Astrocyte (in vitro differentiated cells and primary cell): ENCODE results near the gene OR8B12. TPM values are rescaled to one million over a fixed set of nuclear protein-coding genes. Genes with fewer than 3 reads are reported as not detected.

ENCODE experiments used
- DNase-seq: peaks from one replicate; pipeline ENCODE4 v3.0.0-alpha.2; 2010; ENCODE audit warnings: low read depth
- FAIRE-seq: peaks from 2 replicates; lab custom pipeline; 2011; peaks lifted over from hg19 to GRCh38; lab: Jason Lieb, UNC
- H2AFZ ChIP-seq: 2 replicates; pipeline ENCODE4 v1.6.0; 2012; ENCODE audit warnings: low read depth, low read length, inconsistent platforms
- H3K27ac ChIP-seq: 2 replicates; pipeline ENCODE4 v1.5.1; 2011; ENCODE audit warnings: low read depth, low read length, inconsistent platforms
- H3K27me3 ChIP-seq: 2 replicates; pipeline ENCODE4 v1.6.0; 2011; ENCODE audit warnings: low read length, inconsistent platforms; ENCODE audit not compliant: insufficient read depth
- H3K36me3 ChIP-seq: 2 replicates; pipeline ENCODE4 v1.5.1; 2011; ENCODE audit warnings: low read length, inconsistent platforms; ENCODE audit not compliant: insufficient read depth
- H3K4me1 ChIP-seq: 2 replicates; pipeline ENCODE4 v1.5.1; 2011; ENCODE audit warnings: low read length, inconsistent platforms; ENCODE audit not compliant: insufficient read depth
- H3K4me2 ChIP-seq: 2 replicates; pipeline ENCODE4 v1.6.0; 2012; ENCODE audit warnings: low read length, inconsistent platforms
- H3K4me3 ChIP-seq: 2 replicates; pipeline ENCODE4 v1.5.1; 2011; ENCODE audit warnings: low read depth, mild to moderate bottlenecking, low read length, inconsistent platforms; ENCODE audit not compliant: insufficient read depth
- H3K79me2 ChIP-seq: 2 replicates; pipeline ENCODE4 v1.6.0; 2012; ENCODE audit warnings: mild to moderate bottlenecking, low read length, inconsistent platforms; ENCODE audit not compliant: insufficient read depth
- H3K9ac ChIP-seq: 2 replicates; pipeline ENCODE4 v1.6.0; 2012; ENCODE audit warnings: mild to moderate bottlenecking, low read length, inconsistent platforms
- H3K9me3 ChIP-seq: 2 replicates; pipeline ENCODE4 v1.5.1; 2012; ENCODE audit warnings: low read depth, mild to moderate bottlenecking, low read length, inconsistent platforms; ENCODE audit not compliant: insufficient read depth
- H4K20me1 ChIP-seq: 2 replicates; pipeline ENCODE4 v1.6.0; 2012; ENCODE audit warnings: low read length, inconsistent platforms; ENCODE audit not compliant: insufficient read depth
- H3K27ac Mint-ChIP-seq: one replicate; pipeline ENCODE4 v1.8.0; 2021; ENCODE audit warnings: mild to moderate bottlenecking, mixed read lengths; ENCODE audit not compliant: unreplicated experiment
- H3K27me3 Mint-ChIP-seq: one replicate; pipeline ENCODE4 v1.8.0; 2021; ENCODE audit warnings: low read depth, mixed read lengths; ENCODE audit not compliant: unreplicated experiment
- H3K36me3 Mint-ChIP-seq: one replicate; pipeline ENCODE4 v1.8.0; 2021; ENCODE audit warnings: low read depth, mixed read lengths; ENCODE audit not compliant: unreplicated experiment
- H3K4me1 Mint-ChIP-seq: one replicate; pipeline ENCODE4 v1.8.0; 2021; ENCODE audit warnings: low read depth, mixed read lengths; ENCODE audit not compliant: unreplicated experiment
- H3K4me3 Mint-ChIP-seq: one replicate; pipeline ENCODE4 v1.8.0; 2021; ENCODE audit warnings: mild to moderate bottlenecking, moderate library complexity, mixed read lengths; ENCODE audit not compliant: unreplicated experiment
- H3K9me3 Mint-ChIP-seq: one replicate; pipeline ENCODE4 v1.8.0; 2021; ENCODE audit warnings: mild to moderate bottlenecking, mixed read lengths; ENCODE audit not compliant: unreplicated experiment
- EZH2 ChIP-seq: IDR thresholded peaks from 2 replicates; pipeline ENCODE4 v1.6.1; 2012; ENCODE audit warnings: mild to moderate bottlenecking, low read length, inconsistent platforms; ENCODE audit not compliant: insufficient read depth
- total RNA-seq: library from RNA; stranded (reverse); gene quantifications from 2 replicates; pipeline ENCODE4 v1.2.1, GENCODE V29; 2021
- TF ChIP-seq, protein P1 (sequence below): IDR thresholded peaks from 2 replicates; pipeline ENCODE4 v1.5.1; 2011; ENCODE audit warnings: low read depth, mild to moderate bottlenecking, inconsistent platforms, low read length, moderate library complexity; ENCODE audit not compliant: insufficient read depth

The OR8B12 gene
- total RNA-seq, 1 donor from 2014 or later: not detected

DNA sequence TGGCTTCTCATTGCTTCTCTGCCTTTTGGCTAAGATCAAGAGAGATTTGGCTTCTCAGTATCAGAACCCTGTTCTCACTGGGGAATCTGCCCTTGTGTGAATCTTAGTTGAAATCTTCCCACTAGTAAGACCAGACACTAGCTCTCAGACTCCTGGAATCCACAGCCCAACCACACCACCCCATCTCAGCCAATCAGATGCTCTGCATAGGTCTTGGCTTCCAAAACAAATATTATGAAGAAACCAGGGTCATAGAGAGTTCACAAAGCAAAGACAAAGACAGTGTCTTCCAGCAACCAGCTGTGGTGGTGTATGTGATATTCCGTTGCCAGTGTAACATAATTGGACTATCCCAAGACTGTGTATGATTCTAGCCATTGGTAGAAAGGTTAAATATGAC is 5.4 kb downstream of the OR8B12 start:
- Histone ChIP-seq H2AFZ (no peak overlapping the region), H3K36me3 (no peaks in the 10 kb centered on the region), H3K9me3 (no peaks in the 10 kb centered on the region), H3K4me3 (no peak overlapping the region), H4K20me1 (no peaks in the 10 kb centered on the region), H3K27ac (no peak overlapping the region), H3K4me1 (no peaks in the 10 kb centered on the region), H3K27me3 (no peaks in the 10 kb centered on the region), H3K4me2 (peak overlapping the region; percentile 13), H3K9ac (no peak overlapping the region), H3K79me2 (no peaks in the 10 kb centered on the region)
- Mint-ChIP-seq H3K4me1 (peaks cover 9% of the 10 kb centered on the region), H3K27ac (no peak overlapping the region), H3K9me3 (peaks cover 2% of the 10 kb centered on the region), H3K4me3 (no peak overlapping the region), H3K36me3 (no peaks in the 10 kb centered on the region), H3K27me3 (no peaks in the 10 kb centered on the region)
- FAIRE-seq (no peak), DNase-seq (peak; percentile 79)
- TF ChIP-seq, protein P1, sequence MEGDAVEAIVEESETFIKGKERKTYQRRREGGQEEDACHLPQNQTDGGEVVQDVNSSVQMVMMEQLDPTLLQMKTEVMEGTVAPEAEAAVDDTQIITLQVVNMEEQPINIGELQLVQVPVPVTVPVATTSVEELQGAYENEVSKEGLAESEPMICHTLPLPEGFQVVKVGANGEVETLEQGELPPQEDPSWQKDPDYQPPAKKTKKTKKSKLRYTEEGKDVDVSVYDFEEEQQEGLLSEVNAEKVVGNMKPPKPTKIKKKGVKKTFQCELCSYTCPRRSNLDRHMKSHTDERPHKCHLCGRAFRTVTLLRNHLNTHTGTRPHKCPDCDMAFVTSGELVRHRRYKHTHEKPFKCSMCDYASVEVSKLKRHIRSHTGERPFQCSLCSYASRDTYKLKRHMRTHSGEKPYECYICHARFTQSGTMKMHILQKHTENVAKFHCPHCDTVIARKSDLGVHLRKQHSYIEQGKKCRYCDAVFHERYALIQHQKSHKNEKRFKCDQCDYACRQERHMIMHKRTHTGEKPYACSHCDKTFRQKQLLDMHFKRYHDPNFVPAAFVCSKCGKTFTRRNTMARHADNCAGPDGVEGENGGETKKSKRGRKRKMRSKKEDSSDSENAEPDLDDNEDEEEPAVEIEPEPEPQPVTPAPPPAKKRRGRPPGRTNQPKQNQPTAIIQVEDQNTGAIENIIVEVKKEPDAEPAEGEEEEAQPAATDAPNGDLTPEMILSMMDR: no peak
- TF ChIP-seq EZH2: no peak

DNA sequence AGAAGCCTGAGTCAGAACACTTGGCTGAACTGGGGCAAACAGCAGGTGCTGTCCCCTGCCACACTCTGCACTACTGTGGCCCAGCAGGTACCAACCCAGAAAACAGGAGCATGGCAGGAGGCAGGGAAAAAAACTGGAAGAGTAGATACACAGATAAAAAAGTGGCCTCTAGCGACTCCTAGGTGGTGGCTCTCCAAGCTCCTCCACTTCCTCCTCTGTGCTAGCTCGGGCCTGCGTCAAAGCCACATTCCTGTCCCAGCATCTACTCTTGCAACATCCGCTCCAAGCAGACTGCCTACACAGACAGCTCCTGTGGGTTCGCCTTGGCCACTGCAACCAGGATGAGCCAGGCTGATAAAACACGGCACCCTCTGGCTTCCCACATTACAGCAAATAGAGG is 6.9 kb downstream of the OR8B12 start:
- H3K36me3 ChIP-seq: no peaks in the 10 kb centered on the region
- H3K79me2 ChIP-seq: no peaks in the 10 kb centered on the region
- peak; percentile 40 for DNase-seq
- H3K4me1 Mint-ChIP-seq: peaks cover 9% of the 10 kb centered on the region
- FAIRE-seq: no peak
- TF ChIP-seq EZH2: no peak
- TF ChIP-seq, protein P1: no peak
- H3K4me1 ChIP-seq: no peaks in the 10 kb centered on the region
- H3K4me3 ChIP-seq: no peak overlapping the region
- H3K36me3 Mint-ChIP-seq: no peaks in the 10 kb centered on the region
- no peak overlapping the region for H3K9ac ChIP-seq
- no peak overlapping the region for H3K4me2 ChIP-seq
- no peak overlapping the region for H3K4me3 Mint-ChIP-seq
- H3K27me3 ChIP-seq: no peaks in the 10 kb centered on the region
- no peak overlapping the region for H2AFZ ChIP-seq
- no peaks in the 10 kb centered on the region for H4K20me1 ChIP-seq
- no peaks in the 10 kb centered on the region for H3K27me3 Mint-ChIP-seq
- peak overlapping the region; percentile 51 for H3K27ac Mint-ChIP-seq
- no peak overlapping the region for H3K27ac ChIP-seq
- peaks cover 2% of the 10 kb centered on the region for H3K9me3 Mint-ChIP-seq
- no peaks in the 10 kb centered on the region for H3K9me3 ChIP-seq

DNA sequence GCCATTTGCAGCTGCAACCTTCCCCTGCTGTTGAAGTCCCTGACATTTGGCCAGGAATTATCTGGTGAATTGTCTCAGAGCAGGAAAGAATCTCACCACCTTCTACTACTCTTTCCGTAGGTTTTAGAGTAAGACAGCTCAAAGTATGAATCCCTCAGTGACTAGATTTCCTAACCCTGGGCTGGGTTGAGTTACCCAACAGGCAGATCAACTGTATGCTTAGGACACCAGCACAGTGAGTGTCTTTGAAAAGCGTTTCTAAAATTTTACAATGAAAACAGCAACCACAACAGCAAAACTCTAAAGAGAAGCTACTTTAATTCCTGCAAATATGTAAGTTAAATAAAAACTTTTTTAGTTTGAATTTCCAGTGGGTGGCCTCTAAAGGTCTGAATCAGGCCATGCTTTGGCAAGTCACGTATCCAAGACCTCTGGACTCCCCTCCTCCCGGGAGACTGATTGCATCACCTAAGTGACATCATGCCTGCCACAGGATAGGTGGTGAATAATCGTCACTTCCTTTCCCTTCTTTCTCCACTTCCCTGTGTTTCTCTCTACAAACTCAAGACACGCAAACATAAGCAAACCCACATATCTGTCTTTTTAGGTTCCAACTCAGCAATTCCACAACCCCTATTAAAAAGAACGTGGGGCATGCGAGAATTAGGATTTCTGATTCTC is 7.8 kb downstream of the OR8B12 start:
- FAIRE-seq (no peak), DNase-seq (no peak)
- Mint-ChIP-seq H3K9me3 (peaks cover 2% of the 10 kb centered on the region), H3K4me1 (peaks cover 9% of the 10 kb centered on the region), H3K4me3 (no peak overlapping the region), H3K27ac (peak overlapping the region; percentile 60), H3K36me3 (no peaks in the 10 kb centered on the region), H3K27me3 (no peaks in the 10 kb centered on the region)
- H3K9me3 ChIP-seq: no peaks in the 10 kb centered on the region
- H3K36me3 ChIP-seq: no peaks in the 10 kb centered on the region
- no peak overlapping the region for H2AFZ ChIP-seq
- H3K79me2 ChIP-seq: no peaks in the 10 kb centered on the region
- no peaks in the 10 kb centered on the region for H3K27me3 ChIP-seq
- no peak overlapping the region for H3K4me3 ChIP-seq
- H3K9ac ChIP-seq: no peak overlapping the region
- H3K4me1 ChIP-seq: no peaks in the 10 kb centered on the region
- no peak overlapping the region for H3K4me2 ChIP-seq
- no peak overlapping the region for H3K27ac ChIP-seq
- H4K20me1 ChIP-seq: no peaks in the 10 kb centered on the region
- TF ChIP-seq, protein P1: no peak
- no peak for TF ChIP-seq EZH2
